T-cell (primary cell): Measurements from ENCODE around the gene PALS1. TPM values are rescaled to one million over a fixed set of nuclear protein-coding genes. Genes with fewer than 3 reads are reported as not detected.

ENCODE experiments used
- ATAC-seq, 4 experiments: fragments of 200-7000 bp in 3 of 4; fragments of 150-1000 bp in 1 of 4; cut with Tn5 transposase; replicated peaks in 1 of 4; 1 replicate in 3 of 4; 2 replicates in 1 of 4; pipeline ENCODE4 v1.10.0; 2021; ENCODE audit warnings: moderate library complexity in 3 of 4, mild to moderate bottlenecking in 2 of 4, moderate number of reproducible peaks in 1 of 4
- CTCF ChIA-PET, 2 donors: fragments of 300-600 bp; sonication (Branson Sonifier 250); formaldehyde crosslinking; loops; one replicate each; lab custom pipeline; 2022; ENCODE audit warnings: antibody characterized with exemption in 2 of 2; lab: Charles Lee
- POLR2A ChIA-PET, 2 donors: fragments of 300-600 bp; sonication (Branson Sonifier 250); formaldehyde crosslinking; loops; one replicate each; lab custom pipeline; 2022; ENCODE audit warnings: antibody characterized with exemption in 2 of 2; lab: Charles Lee
- DNase-seq, 35 experiments: peaks; one replicate each; pipeline versions ENCODE4 v3.0.0 to v3.0.0-alpha.2; 2013 to 2023
- H3K27ac ChIP-seq: one replicate; pipeline ENCODE4 v1.5.1; 2013; ENCODE audit warnings: low read length
- H3K27me3 ChIP-seq, 2 experiments: replicated peaks in 1 of 2; 1 replicate in 1 of 2; 2 replicates in 1 of 2; pipeline versions ENCODE4 v1.6.1 to v1.7.0; 2013; ENCODE audit warnings: low read length in 1 of 2, mixed read lengths in 1 of 2; ENCODE audit not compliant: control insufficient read depth in 2 of 2, insufficient read depth in 2 of 2; ENCODE audit errors: extremely low read depth in 1 of 2
- H3K36me3 ChIP-seq, 2 donors: 1 replicate in 1 of 2; 2 replicates in 1 of 2; pipeline versions ENCODE4 v1.6.1 to v1.7.0; 2013; ENCODE audit warnings: low read length in 1 of 2; ENCODE audit not compliant: control insufficient read depth in 2 of 2, insufficient read depth in 1 of 2; ENCODE audit errors: extremely low read depth in 1 of 2
- H3K4me1 ChIP-seq, 2 experiments: 1 replicate in 1 of 2; 2 replicates in 1 of 2; pipeline versions ENCODE4 v1.6.1 to v1.7.0; 2013; ENCODE audit warnings: low read length in 2 of 2, mixed read lengths in 1 of 2; ENCODE audit not compliant: insufficient read depth in 2 of 2, control insufficient read depth in 1 of 2; ENCODE audit errors: extremely low read depth in 1 of 2
- H3K4me3 ChIP-seq, 2 donors: 1 replicate in 1 of 2; 2 replicates in 1 of 2; pipeline versions ENCODE4 v1.5.1 to v1.7.0; 2013; ENCODE audit warnings: mild to moderate bottlenecking in 2 of 2, low read length in 1 of 2, moderate library complexity in 1 of 2; ENCODE audit not compliant: control insufficient read depth in 1 of 2; ENCODE audit errors: extremely low read depth in 1 of 2
- H3K9me3 ChIP-seq: 2 replicates; pipeline ENCODE4 v1.7.0; 2013
- H3K27ac Mint-ChIP-seq, 2 donors: one replicate each; pipeline ENCODE4 v1.8.0; 2020 to 2021; ENCODE audit warnings: mild to moderate bottlenecking in 2 of 2, mixed read lengths in 2 of 2
- H3K27me3 Mint-ChIP-seq, 2 donors: one replicate each; pipeline ENCODE4 v1.8.0; 2021 to 2022; ENCODE audit warnings: mixed read lengths in 2 of 2
- H3K36me3 Mint-ChIP-seq: one replicate; pipeline ENCODE4 v1.8.0; 2021; ENCODE audit warnings: mixed read lengths
- H3K4me1 Mint-ChIP-seq, 3 donors: one replicate each; pipeline ENCODE4 v1.8.0; 2020 to 2022; ENCODE audit warnings: mixed read lengths in 3 of 3, mild to moderate bottlenecking in 1 of 3
- H3K4me3 Mint-ChIP-seq, 3 donors: one replicate each; pipeline ENCODE4 v1.8.0; 2020 to 2022; ENCODE audit warnings: mild to moderate bottlenecking in 3 of 3, mixed read lengths in 3 of 3, moderate library complexity in 3 of 3
- H3K9me3 Mint-ChIP-seq, 3 donors: one replicate each; pipeline ENCODE4 v1.8.0; 2020 to 2022; ENCODE audit warnings: mixed read lengths in 3 of 3
- WGBS: methylation state at CpG from one replicate; pipeline ENCODE4 v1.1.5; 2013; ENCODE audit warnings: missing lambda C conversion rate; ENCODE audit not compliant: insufficient coverage; 5-methylcytosine and 5-hydroxymethylcytosine counted together
- total RNA-seq, 35 experiments: library from RNA in 6 of 35; stranded (reverse) in 6 of 35; fragments of 120-200 nt in 1 of 35; gene quantifications; one replicate each; pipeline versions ENCODE4 v1.2.1 to v1.2.4 and lab custom pipeline; 2013 to 2026

PALS1 gene
- total RNA-seq, 5 donors from 2014 or later (not counting 1 experiment from before 2014, with no cell fraction given), result 12.0 to 14.9 (median 14.1) TPM

- Mint-ChIP-seq H3K9me3 (no peaks in the 10 kb centered on the region), H3K27me3 (peaks cover 0 to 3% of the 10 kb centered on the region in 2 donors), H3K4me3 (no peak overlapping the region), H3K27ac (no peak overlapping the region), H3K4me1 (no peaks in the 10 kb centered on the region), H3K36me3 (no peaks in the 10 kb centered on the region)
- peaks cover 0 to 12% of the 10 kb centered on the region in 2 experiments for H3K27me3 ChIP-seq
- no peak overlapping the region for H3K4me3 ChIP-seq
- no peaks in the 10 kb centered on the region for H3K9me3 ChIP-seq
- ATAC-seq (no peak), DNase-seq (no peak)
- CTCF ChIA-PET, result interaction anchor here in 1 of 2 donors (0.6 kb wide), 1 partner anchor 109 kb away, joined by 5 read pairs; no protein-coding TSS in a partner anchor
- 74% methylated on average over 2 of the region's 2 CpGs for WGBS
- H3K36me3 ChIP-seq, result no peaks in the 10 kb centered on the region
- POLR2A ChIA-PET, result no interaction called here
- no peaks in the 10 kb centered on the region for H3K4me1 ChIP-seq
- H3K27ac ChIP-seq, result no peak overlapping the region
Observed at GRCh38 chr14:67218126-67218525, 23.1 kb upstream of the PALS1 start.

GRCh38 chr14:67221248-67221981, 19.8 kb upstream of the PALS1 start:
- Histone ChIP-seq H3K27ac (no peak overlapping the region), H3K9me3 (no peaks in the 10 kb centered on the region), H3K27me3 (peaks cover 0 to 18% of the 10 kb centered on the region in 2 experiments), H3K4me3 (no peak overlapping the region), H3K36me3 (no peaks in the 10 kb centered on the region), H3K4me1 (no peaks in the 10 kb centered on the region)
- Mint-ChIP-seq H3K4me3 (no peak overlapping the region), H3K36me3 (no peaks in the 10 kb centered on the region), H3K9me3 (no peaks in the 10 kb centered on the region), H3K27me3 (peaks cover 0 to 5% of the 10 kb centered on the region in 2 donors), H3K4me1 (no peaks in the 10 kb centered on the region), H3K27ac (no peak overlapping the region)
- POLR2A ChIA-PET, result no interaction called here
- WGBS, result no CpG with 5 or more reads among the region's 6 CpGs
- DNase-seq (no peak), ATAC-seq (no peak)
- CTCF ChIA-PET, result interaction anchor here in 1 of 2 donors (0.6 kb wide), 1 partner anchor 63 kb away, joined by 3 read pairs; no protein-coding TSS in a partner anchor

GRCh38 chr14:67221982-67222328, 19.3 kb upstream of the PALS1 start:
- no peak overlapping the region for H3K4me3 Mint-ChIP-seq
- Histone ChIP-seq H3K27me3 (peaks cover 0 to 18% of the 10 kb centered on the region in 2 experiments), H3K9me3 (no peaks in the 10 kb centered on the region), H3K4me3 (no peak overlapping the region), H3K4me1 (no peaks in the 10 kb centered on the region), H3K36me3 (no peaks in the 10 kb centered on the region), H3K27ac (no peak overlapping the region)
- peaks cover 0 to 5% of the 10 kb centered on the region in 2 donors for H3K27me3 Mint-ChIP-seq
- no peak for DNase-seq
- ChIA-PET POLR2A (no interaction called here), CTCF (interaction anchor here in 1 of 2 donors (0.6 kb wide), 1 partner anchor 185 kb away, joined by 3 read pairs; no protein-coding TSS in a partner anchor)
- H3K4me1 Mint-ChIP-seq, result no peaks in the 10 kb centered on the region
- no peak for ATAC-seq
- H3K9me3 Mint-ChIP-seq, result no peaks in the 10 kb centered on the region
- H3K27ac Mint-ChIP-seq, result no peak overlapping the region
- WGBS, result 79% methylated on average over 2 of the region's 4 CpGs
- H3K36me3 Mint-ChIP-seq, result no peaks in the 10 kb centered on the region

GRCh38 chr14:67225523-67225922, 15.7 kb upstream of the PALS1 start:
- DNase-seq, result no peak
- H3K9me3 ChIP-seq, result no peaks in the 10 kb centered on the region
- Mint-ChIP-seq H3K9me3 (no peaks in the 10 kb centered on the region), H3K4me1 (no peaks in the 10 kb centered on the region), H3K36me3 (no peaks in the 10 kb centered on the region), H3K4me3 (no peak overlapping the region), H3K27ac (no peak overlapping the region), H3K27me3 (peaks cover 0 to 2% of the 10 kb centered on the region in 2 donors)
- ChIA-PET CTCF (no interaction called here), POLR2A (no interaction called here)
- no CpG with 5 or more reads among the region's 4 CpGs for WGBS
- no peaks in the 10 kb centered on the region for H3K36me3 ChIP-seq
- H3K4me1 ChIP-seq, result no peaks in the 10 kb centered on the region
- no peak overlapping the region for H3K4me3 ChIP-seq
- ATAC-seq, result no peak
- peaks cover 0 to 6% of the 10 kb centered on the region in 2 experiments for H3K27me3 ChIP-seq
- no peak overlapping the region for H3K27ac ChIP-seq

- Histone ChIP-seq H3K27me3 (peaks cover 0 to 6% of the 10 kb centered on the region in 2 experiments), H3K9me3 (no peaks in the 10 kb centered on the region), H3K4me3 (no peak overlapping the region), H3K27ac (no peak overlapping the region), H3K36me3 (no peaks in the 10 kb centered on the region), H3K4me1 (no peaks in the 10 kb centered on the region)
- Mint-ChIP-seq H3K9me3 (no peaks in the 10 kb centered on the region), H3K27ac (no peak overlapping the region), H3K4me1 (no peaks in the 10 kb centered on the region), H3K27me3 (peaks cover 0 to 2% of the 10 kb centered on the region in 2 donors), H3K36me3 (no peaks in the 10 kb centered on the region), H3K4me3 (no peak overlapping the region)
- ChIA-PET POLR2A (interaction anchor here in 1 of 2 donors (0.6 kb wide), 1 partner anchor 11 kb away, joined by 4 read pairs; no protein-coding TSS in a partner anchor), CTCF (no interaction called here)
- no CpG with 5 or more reads among the region's 3 CpGs for WGBS
- DNase-seq, result no peak
- ATAC-seq, result no peak
Observed at GRCh38 chr14:67228325-67228984, 12.8 kb upstream of the PALS1 start.

GRCh38 chr14:67232066-67232465, 9.2 kb upstream of the PALS1 start:
- no peaks in the 10 kb centered on the region for H3K27me3 ChIP-seq
- DNase-seq (no peak), ATAC-seq (no peak)
- H3K4me3 Mint-ChIP-seq, result no peak overlapping the region
- CTCF ChIA-PET, result no interaction called here
- no peaks in the 10 kb centered on the region for H3K36me3 Mint-ChIP-seq
- no peaks in the 10 kb centered on the region for H3K9me3 ChIP-seq
- H3K27ac Mint-ChIP-seq, result no peak overlapping the region
- H3K27me3 Mint-ChIP-seq, result no peaks in the 10 kb centered on the region
- H3K9me3 Mint-ChIP-seq, result no peaks in the 10 kb centered on the region
- no peaks in the 10 kb centered on the region for H3K36me3 ChIP-seq
- H3K27ac ChIP-seq, result no peak overlapping the region
- WGBS, result 88% methylated on average over 1 of the region's 2 CpGs
- H3K4me1 ChIP-seq, result no peaks in the 10 kb centered on the region
- no peaks in the 10 kb centered on the region for H3K4me1 Mint-ChIP-seq
- no peak overlapping the region for H3K4me3 ChIP-seq
- POLR2A ChIA-PET, result interaction anchor here (0.6 to 0.8 kb wide), 2 partner anchors 10 to 1139 kb away, joined by 3 read pairs; no protein-coding TSS in a partner anchor
